Measurements from ENCODE around the gene MYPOP.

Gene MYPOP, protein sequence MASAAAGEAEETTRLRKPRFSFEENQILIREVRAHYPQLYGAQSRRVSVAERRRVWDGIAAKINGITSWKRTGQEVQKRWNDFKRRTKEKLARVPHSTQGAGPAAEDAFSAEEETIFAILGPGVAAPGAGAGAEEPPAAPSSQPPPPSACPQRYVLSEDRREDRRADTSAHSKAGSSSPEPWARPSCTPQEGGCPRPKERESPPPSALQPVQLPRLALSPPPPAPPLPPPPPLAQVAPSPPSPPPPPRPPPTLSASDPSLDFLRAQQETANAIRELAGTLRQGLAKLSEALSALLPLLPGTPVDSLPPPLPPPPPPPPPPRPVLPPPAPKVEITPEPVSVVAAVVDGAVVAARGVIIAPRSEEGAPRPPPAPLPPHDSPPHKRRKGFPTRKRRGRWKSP

DNA sequence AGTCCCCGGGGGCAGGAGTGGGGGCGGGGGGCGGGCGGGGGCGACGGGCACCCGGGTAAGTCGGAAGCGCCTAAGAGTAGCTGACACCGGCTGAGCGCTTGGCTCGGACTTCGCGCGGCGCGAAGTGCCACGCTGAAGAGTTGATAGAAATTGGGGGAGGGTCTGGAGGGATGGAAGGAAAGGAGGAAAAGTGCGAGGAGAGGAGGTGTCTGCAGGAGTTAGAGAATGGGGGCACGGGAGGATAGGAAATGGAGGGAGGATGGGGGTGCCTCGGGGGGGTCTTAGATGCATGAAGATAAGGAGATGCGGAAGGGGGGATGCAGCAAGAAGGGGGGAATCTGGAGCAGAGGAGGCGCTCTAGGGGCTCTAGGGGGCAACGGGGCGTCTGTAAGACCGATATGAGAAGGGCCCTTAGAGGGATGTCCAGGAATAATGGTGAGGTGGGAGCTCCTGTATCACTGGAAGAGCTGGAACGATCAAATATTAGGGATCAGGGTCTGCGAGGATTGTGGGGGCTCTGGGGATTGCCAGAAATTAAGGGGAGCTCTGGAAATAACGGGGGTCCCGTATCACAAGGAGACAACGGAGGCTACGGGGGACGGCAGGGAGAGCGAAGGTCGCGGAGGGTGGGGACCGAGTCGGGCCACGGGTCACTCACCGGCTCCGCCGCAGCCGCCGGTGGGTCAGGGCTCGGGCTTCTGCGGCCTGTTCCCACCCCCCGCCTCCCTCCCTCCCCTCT lies at the start of gene MYPOP:
Gene MYPOP (minus strand): TSS at position 702 of the 739 bp plus-strand sequence. CDS start 840 bp downstream, outside the sequence.
- Histone ChIP-seq H3K27ac (ENCODE audit: low read depth, low read length) (peak within 1 kb of the TSS; percentile 77), H3K4me1 (ENCODE audit: control insufficient read depth, insufficient read depth, low read length) (peaks cover 9% of the 10 kb centered on the region), H3K9ac (ENCODE audit: low read length) (peak within 1 kb of the TSS; percentile 90), H3K4me3 (ENCODE audit: low read length) (peak within 1 kb of the TSS; percentile 93), H3K36me3 (ENCODE audit: control insufficient read depth, insufficient read depth, low read length) (peaks cover 9% of the 10 kb centered on the region), H3K27me3 (ENCODE audit: control insufficient read depth, insufficient read depth, low read length) (no peaks in the 10 kb centered on the region)

DNA sequence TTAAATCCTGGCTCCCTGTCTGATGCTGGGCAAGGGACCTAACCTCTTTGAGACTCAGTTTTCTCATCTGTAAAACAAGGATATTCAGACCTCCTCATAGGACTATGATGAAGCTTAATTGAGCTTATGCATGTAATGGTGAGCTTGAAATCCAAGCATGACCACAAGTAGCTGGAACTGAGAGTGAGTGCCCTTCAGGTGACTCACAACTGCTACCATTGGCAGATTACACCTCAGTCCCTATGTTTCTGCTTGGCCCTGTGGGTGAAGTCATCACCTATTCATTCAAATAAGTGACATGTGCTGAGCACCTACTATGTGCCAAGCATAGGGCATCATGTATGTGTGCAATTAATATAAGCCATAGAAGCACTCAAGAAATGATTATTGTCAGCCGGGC lies 45.5 kb upstream of the MYPOP start:
- Histone ChIP-seq H3K4me1 (ENCODE audit: control insufficient read depth, insufficient read depth, low read length) (no peaks in the 10 kb centered on the region), H3K27ac (ENCODE audit: low read depth, low read length) (no peak overlapping the region), H3K27me3 (ENCODE audit: control insufficient read depth, insufficient read depth, low read length) (peaks cover 2% of the 10 kb centered on the region), H3K4me3 (ENCODE audit: low read length) (no peak overlapping the region), H3K9ac (ENCODE audit: low read length) (no peak overlapping the region), H3K36me3 (ENCODE audit: control insufficient read depth, insufficient read depth, low read length) (no peaks in the 10 kb centered on the region)

DNA sequence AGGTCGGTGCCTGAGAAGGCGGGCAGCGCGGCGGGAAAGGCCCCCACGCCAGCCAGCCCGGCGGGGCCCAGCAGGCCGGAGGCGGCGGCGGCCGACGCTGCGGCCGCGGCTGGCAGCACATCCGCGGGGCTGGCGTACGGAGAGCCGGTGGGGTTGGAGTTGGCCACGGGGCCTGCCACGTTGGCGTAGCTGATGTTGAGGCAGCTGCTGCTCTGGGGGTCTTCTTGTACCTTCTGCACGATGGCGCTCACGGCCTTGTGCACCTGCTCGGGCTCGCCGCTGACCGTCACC lies 38.0 kb upstream of the MYPOP start:
- H3K36me3 ChIP-seq (ENCODE audit: control insufficient read depth, insufficient read depth, low read length) = no peaks in the 10 kb centered on the region
- H3K4me3 ChIP-seq (ENCODE audit: low read length) = no peak overlapping the region
- H3K9ac ChIP-seq (ENCODE audit: low read length) = no peak overlapping the region
- no peak overlapping the region for H3K27ac ChIP-seq (ENCODE audit: low read depth, low read length)
- no peaks in the 10 kb centered on the region for H3K4me1 ChIP-seq (ENCODE audit: control insufficient read depth, insufficient read depth, low read length)
- peaks cover 4% of the 10 kb centered on the region for H3K27me3 ChIP-seq (ENCODE audit: control insufficient read depth, insufficient read depth, low read length)

DNA sequence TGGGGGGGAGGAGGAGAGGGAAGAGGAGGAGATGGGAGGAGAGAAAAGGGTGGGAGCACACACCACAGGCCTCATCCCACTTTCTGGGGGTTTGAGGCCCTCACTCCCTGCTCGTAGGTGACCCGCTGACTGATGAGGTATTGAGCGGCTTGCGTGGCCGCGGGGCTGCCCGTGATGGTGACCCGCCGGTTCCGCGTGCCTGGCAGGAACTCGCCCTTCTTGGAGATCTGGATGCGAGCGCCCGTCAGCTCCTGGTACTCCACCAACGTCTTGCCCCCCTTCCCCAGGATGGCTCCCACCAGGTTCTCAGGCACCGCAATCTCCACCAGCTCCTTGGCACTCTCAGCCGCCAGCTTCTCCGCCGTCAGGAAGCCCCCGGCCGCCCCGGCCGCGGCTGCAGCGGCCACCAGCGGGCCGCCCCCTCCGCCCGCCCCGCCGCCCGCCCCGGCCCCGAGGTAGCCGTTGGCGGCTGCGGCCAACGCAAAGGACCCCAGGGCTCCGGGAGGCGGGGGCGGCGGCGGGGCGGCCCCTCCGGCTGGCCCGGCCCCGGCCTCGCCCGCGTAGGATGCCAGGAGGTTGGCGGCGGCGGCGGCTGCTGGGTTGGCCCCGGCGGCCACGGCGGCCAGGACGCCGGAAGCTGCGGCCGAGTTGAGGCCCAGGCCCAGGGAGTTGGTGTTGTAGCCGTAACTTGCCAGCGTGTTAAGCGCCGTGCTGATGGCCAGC lies 37.5 kb upstream of the MYPOP start:
- peaks cover 4% of the 10 kb centered on the region for H3K27me3 ChIP-seq (ENCODE audit: control insufficient read depth, insufficient read depth, low read length)
- H3K4me1 ChIP-seq (ENCODE audit: control insufficient read depth, insufficient read depth, low read length) = no peaks in the 10 kb centered on the region
- H3K4me3 ChIP-seq (ENCODE audit: low read length) = no peak overlapping the region
- no peak overlapping the region for H3K27ac ChIP-seq (ENCODE audit: low read depth, low read length)
- H3K36me3 ChIP-seq (ENCODE audit: control insufficient read depth, insufficient read depth, low read length) = no peaks in the 10 kb centered on the region
- H3K9ac ChIP-seq (ENCODE audit: low read length) = no peak overlapping the region

DNA sequence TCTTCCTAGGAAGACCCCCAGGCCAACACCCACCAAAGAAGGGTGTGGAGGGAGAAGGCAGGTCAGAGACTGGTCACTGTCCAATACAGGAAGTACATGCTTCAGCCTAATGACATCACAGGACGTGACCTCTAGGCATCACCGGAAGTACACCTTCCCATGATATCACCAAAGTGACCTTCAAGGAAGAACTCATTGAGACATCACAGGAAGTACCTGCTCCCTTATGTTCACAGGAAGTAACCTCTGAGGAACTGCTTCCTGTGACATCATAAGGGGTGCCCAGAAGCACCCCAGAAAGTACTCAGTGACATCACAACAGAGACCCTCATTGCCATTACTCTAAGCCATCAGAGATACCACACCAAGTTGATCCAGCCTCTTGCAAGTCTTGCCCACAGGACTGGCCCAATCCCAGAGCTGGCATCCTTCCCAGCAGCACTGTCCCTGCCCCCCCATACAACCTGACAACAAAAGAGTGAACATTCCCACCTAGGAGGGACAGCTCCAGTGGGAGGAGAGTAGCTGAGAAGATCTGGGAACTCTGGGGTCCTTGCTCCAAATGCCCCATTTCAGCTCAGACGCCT lies 36.4 kb upstream of the MYPOP start:
- Histone ChIP-seq H3K27me3 (ENCODE audit: control insufficient read depth, insufficient read depth, low read length) (peaks cover 6% of the 10 kb centered on the region), H3K4me1 (ENCODE audit: control insufficient read depth, insufficient read depth, low read length) (no peaks in the 10 kb centered on the region), H3K9ac (ENCODE audit: low read length) (no peak overlapping the region), H3K36me3 (ENCODE audit: control insufficient read depth, insufficient read depth, low read length) (no peaks in the 10 kb centered on the region), H3K4me3 (ENCODE audit: low read length) (no peak overlapping the region), H3K27ac (ENCODE audit: low read depth, low read length) (no peak overlapping the region)

DNA sequence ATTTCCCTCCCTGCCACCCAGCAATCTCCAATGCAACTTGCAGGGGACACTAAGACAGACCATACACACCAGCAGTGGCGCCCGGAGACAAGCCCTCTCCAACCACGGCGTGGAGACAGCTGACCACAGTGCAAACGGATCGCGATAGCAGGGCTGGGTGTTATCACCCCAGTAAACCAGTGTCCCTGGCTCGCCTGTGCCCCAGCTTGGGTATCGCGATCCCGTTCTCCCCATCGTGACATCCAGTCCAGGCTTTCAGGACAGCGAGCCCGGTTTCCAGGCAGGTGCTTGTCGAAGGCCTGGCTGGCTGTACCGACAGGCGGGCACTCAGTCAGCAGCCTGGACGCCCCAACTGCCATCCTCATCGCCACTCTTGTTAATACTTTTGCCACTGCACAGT lies 32.9 kb upstream of the MYPOP start:
- peaks cover 6% of the 10 kb centered on the region for H3K27me3 ChIP-seq (ENCODE audit: control insufficient read depth, insufficient read depth, low read length)
- H3K4me1 ChIP-seq (ENCODE audit: control insufficient read depth, insufficient read depth, low read length) = no peaks in the 10 kb centered on the region
- no peak overlapping the region for H3K9ac ChIP-seq (ENCODE audit: low read length)
- no peaks in the 10 kb centered on the region for H3K36me3 ChIP-seq (ENCODE audit: control insufficient read depth, insufficient read depth, low read length)
- H3K4me3 ChIP-seq (ENCODE audit: low read length) = no peak overlapping the region
- H3K27ac ChIP-seq (ENCODE audit: low read depth, low read length) = no peak overlapping the region

DNA sequence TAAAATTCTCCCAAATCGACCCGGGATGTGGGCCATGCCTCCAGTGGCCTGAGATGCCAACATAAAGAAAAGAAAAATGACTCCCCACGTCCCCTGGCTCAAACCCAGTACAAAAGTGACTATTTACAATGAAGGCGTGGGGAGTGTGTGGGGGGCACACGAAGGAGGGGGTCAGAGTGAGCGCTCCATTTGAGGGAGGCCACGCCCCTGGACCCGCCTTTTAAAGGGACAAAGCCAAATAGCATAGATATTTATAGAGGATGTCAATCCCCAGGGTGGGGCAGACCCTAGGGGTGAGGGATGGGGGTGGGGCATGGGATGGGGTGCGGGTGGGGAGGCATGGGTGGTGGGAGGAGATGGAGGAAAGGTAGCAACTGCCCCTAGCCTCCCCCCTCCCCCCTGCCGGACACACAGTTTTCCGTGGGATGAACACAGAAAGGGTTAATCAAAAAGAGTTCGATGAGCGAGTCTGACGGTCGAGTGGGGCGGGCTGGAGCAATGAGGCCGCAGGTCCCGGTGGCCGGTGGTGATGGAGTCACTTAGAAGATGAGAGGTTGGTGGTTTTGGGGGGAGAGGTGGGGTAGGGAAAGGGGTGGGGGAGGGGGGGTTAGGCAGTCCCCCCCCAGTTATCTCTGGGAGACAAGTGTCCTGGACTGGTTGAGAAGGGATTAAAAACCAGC lies 32.3 kb upstream of the MYPOP start:
- Histone ChIP-seq H3K4me1 (ENCODE audit: control insufficient read depth, insufficient read depth, low read length) (no peaks in the 10 kb centered on the region), H3K27me3 (ENCODE audit: control insufficient read depth, insufficient read depth, low read length) (peaks cover 6% of the 10 kb centered on the region)

DNA sequence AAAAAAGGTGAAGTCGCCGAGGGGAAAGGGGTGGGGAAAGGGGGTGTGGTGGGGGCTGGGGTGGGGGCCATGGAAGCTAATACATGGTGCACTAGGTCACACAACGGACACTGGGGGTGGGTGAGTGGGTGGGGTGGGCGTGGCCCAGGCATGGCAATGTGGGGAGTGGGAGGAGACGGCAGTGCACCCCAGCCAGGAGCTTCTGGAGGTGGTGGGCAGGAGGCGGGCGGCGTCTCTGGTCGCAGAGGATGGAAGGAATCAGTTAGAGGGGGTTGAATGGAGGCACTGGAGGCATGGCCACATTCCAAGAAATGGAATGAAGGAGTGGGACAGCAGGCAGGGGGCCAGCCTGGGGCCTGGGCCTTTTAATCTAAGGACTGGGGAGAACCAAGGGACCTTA lies 31.3 kb upstream of the MYPOP start:
- no peak overlapping the region for H3K27ac ChIP-seq (ENCODE audit: low read depth, low read length)
- peaks cover 6% of the 10 kb centered on the region for H3K27me3 ChIP-seq (ENCODE audit: control insufficient read depth, insufficient read depth, low read length)
- no peaks in the 10 kb centered on the region for H3K4me1 ChIP-seq (ENCODE audit: control insufficient read depth, insufficient read depth, low read length)
- H3K4me3 ChIP-seq (ENCODE audit: low read length) = no peak overlapping the region
- H3K9ac ChIP-seq (ENCODE audit: low read length) = no peak overlapping the region
- H3K36me3 ChIP-seq (ENCODE audit: control insufficient read depth, insufficient read depth, low read length) = no peaks in the 10 kb centered on the region

More for the DNA sequence above, 32.3 kb upstream of the MYPOP start:
- no peaks in the 10 kb centered on the region for H3K36me3 ChIP-seq (ENCODE audit: control insufficient read depth, insufficient read depth, low read length)
- no peak overlapping the region for H3K9ac ChIP-seq (ENCODE audit: low read length)
- H3K27ac ChIP-seq (ENCODE audit: low read depth, low read length) = no peak overlapping the region
- no peak overlapping the region for H3K4me3 ChIP-seq (ENCODE audit: low read length)

DNA sequence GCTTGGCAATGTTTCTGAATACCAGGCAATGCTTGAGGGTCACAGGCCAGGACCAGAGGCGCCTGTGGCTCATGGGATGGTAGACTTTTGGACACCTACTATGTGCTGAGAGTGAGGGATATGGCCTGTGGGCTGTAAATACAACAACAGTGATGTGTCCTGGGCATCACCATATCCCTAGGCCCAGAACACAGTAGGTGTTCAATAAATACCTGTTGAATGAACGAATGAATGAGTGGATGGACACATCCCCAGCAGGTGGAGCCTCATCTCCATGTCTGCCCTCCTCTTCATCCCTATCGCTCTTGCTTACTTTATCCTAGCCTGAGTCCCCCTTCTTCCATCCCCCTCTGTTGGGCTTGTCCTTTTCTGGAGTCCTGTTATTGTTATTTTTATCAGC lies 28.6 kb upstream of the MYPOP start:
- Histone ChIP-seq H3K27ac (ENCODE audit: low read depth, low read length) (no peak overlapping the region), H3K9ac (ENCODE audit: low read length) (no peak overlapping the region), H3K4me3 (ENCODE audit: low read length) (no peak overlapping the region), H3K27me3 (ENCODE audit: control insufficient read depth, insufficient read depth, low read length) (peaks cover 5% of the 10 kb centered on the region), H3K4me1 (ENCODE audit: control insufficient read depth, insufficient read depth, low read length) (peaks cover 2% of the 10 kb centered on the region), H3K36me3 (ENCODE audit: control insufficient read depth, insufficient read depth, low read length) (no peaks in the 10 kb centered on the region)

DNA sequence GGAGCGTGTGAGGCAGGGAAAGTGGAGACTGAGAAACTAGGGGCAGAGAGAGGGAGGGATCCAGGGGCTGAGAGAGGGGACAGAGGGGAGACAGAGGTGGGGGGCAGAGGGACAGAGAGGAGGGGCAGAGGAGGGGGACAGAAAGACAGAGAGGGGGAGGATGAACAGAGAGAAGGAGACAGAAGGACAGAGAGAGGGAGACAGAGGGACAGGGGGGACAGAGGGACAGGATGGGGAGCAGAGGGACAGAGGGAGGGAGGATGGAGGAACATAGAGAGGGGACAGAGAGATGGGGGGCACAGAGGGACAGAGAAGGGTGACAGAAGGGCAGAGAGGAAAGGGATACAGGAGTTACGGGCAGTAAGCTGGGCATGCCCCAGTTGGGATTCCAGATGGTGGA lies 26.8 kb upstream of the MYPOP start:
- Histone ChIP-seq H3K36me3 (ENCODE audit: control insufficient read depth, insufficient read depth, low read length) (no peaks in the 10 kb centered on the region), H3K27ac (ENCODE audit: low read depth, low read length) (no peak overlapping the region)

DNA sequence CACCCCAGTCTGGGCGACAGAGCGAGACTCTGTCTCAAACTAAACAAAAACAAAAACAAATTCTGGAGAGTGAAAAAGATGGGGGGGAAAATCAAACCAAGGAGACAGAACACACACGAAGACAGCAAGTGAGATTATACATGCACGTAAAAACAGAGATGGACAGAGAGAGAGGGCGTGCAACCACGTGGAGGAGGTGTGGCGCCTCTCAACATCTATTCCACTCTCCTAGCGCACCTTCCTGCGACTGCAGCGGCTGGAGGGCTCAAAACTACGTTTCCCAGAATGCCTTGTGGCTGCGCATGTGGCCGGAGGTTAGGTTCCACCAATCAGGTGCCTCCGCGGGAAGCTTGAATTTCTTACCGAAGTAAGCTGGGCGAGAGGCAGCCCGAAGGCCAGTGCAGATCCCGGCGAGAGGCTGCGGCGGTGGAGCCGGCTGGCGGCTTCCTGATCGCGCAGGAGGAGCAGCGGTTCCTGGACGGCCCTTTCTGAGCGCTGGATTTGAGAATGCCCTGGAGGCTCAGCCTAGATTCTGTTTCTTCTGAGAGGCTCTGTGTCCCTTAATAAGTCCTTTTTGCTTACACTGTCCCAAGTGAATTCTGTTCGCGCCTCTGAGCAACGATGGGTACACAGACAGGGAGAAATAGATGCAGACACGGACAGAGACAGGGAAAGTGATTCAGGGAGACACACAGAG lies 25.3 kb upstream of the MYPOP start:
- H3K27me3 ChIP-seq (ENCODE audit: control insufficient read depth, insufficient read depth, low read length) = peaks cover 2% of the 10 kb centered on the region
- peaks cover 2% of the 10 kb centered on the region for H3K4me1 ChIP-seq (ENCODE audit: control insufficient read depth, insufficient read depth, low read length)
- no peaks in the 10 kb centered on the region for H3K36me3 ChIP-seq (ENCODE audit: control insufficient read depth, insufficient read depth, low read length)
- no peak overlapping the region for H3K4me3 ChIP-seq (ENCODE audit: low read length)
- no peak overlapping the region for H3K9ac ChIP-seq (ENCODE audit: low read length)
- no peak overlapping the region for H3K27ac ChIP-seq (ENCODE audit: low read depth, low read length)

More for the DNA sequence above, 26.8 kb upstream of the MYPOP start:
- Histone ChIP-seq H3K4me1 (ENCODE audit: control insufficient read depth, insufficient read depth, low read length) (peaks cover 2% of the 10 kb centered on the region), H3K9ac (ENCODE audit: low read length) (no peak overlapping the region), H3K27me3 (ENCODE audit: control insufficient read depth, insufficient read depth, low read length) (peaks cover 5% of the 10 kb centered on the region), H3K4me3 (ENCODE audit: low read length) (no peak overlapping the region)

Data from rectal smooth muscle tissue (tissue), 1 donor.